Measurements from ENCODE around the gene HUNK. TPM values are rescaled to one million over a fixed set of nuclear protein-coding genes. Genes with fewer than 3 reads are reported as not detected.

HUNK gene
- total and polyA plus RNA-seq, 2 of the 8 experiments (the other 6 are each of a cell fraction or from before 2014, with no cell fraction given), result 1.9 to 10.2 TPM

- TF ChIP-seq ASH2L (IDR thresholded peaks at IDR 0.05; ENCODE audit: low read length), result peak; percentile 83
Measured at GRCh38 chr21:31908106-31909031, 35.5 kb downstream of the HUNK start (continued).
